SK-N-SH (cell line): ENCODE measurements around the gene MAPRE2. TPM values are rescaled to one million over a fixed set of nuclear protein-coding genes. Genes with fewer than 3 reads are reported as not detected.

Experiments used
- CTCF ChIA-PET: fragments of 300-600, 350-600 bp; formaldehyde crosslinking; extraction: SDS; loops from one replicate; lab custom pipeline; 2021; lab: Yijun Ruan, JAX
- POLR2A ChIA-PET: fragments of 350-600 bp; sonication (Branson Sonifier 250); formaldehyde crosslinking; extraction: SDS; loops from one replicate; lab custom pipeline; 2020; ENCODE audit warnings: antibody characterized with exemption, inconsistent platforms; lab: Yijun Ruan, JAX
- DNase-seq: peaks from one replicate; pipeline ENCODE4 v3.0.0; 2012
- H2AFZ ChIP-seq: fragments of 200-600 bp; sonication (generic); 2 replicates; pipeline ENCODE4 v1.8.1; 2016; ENCODE audit warnings: antibody characterized with exemption, mild to moderate bottlenecking, low read depth
- H3F3A ChIP-seq: fragments of 200-600 bp; sonication (generic); replicated peaks from 2 replicates; pipeline ENCODE3; 2016; ENCODE audit warnings: antibody characterized with exemption, mild to moderate bottlenecking; ENCODE audit not compliant: insufficient read depth
- H3K27ac ChIP-seq, 2 experiments: fragments of 200-500 bp in 1 of 2; fragments of 200-600 bp in 1 of 2; sonication (Bioruptor generic) in 1 of 2; sonication (generic), shearing (Covaris generic) in 1 of 2; 2 replicates each; pipeline versions ENCODE4 v1.5.1 to v1.6.1; 2014 to 2016; ENCODE audit warnings: low read depth in 2 of 2, inconsistent platforms in 1 of 2, low read length in 1 of 2, mild to moderate bottlenecking in 1 of 2, mixed read lengths in 1 of 2
- H3K27me3 ChIP-seq: fragments of 200-600 bp; sonication (generic), shearing (Covaris generic); 2 replicates; pipeline ENCODE4 v1.6.1; 2016; ENCODE audit warnings: mixed run types; ENCODE audit not compliant: insufficient read depth
- H3K36me3 ChIP-seq, 2 experiments: fragments of 200-500 bp in 1 of 2; fragments of 200-600 bp in 1 of 2; sonication (Bioruptor generic) in 1 of 2; sonication (generic) in 1 of 2; replicated peaks in 1 of 2; 2 replicates each; pipeline versions ENCODE3 to v1.5.1; 2014 to 2016; ENCODE audit warnings: low read length in 1 of 2, mild to moderate bottlenecking in 1 of 2; ENCODE audit not compliant: insufficient read depth in 2 of 2, control insufficient read depth in 1 of 2
- H3K4me1 ChIP-seq, 2 experiments: fragments of 200-500 bp in 1 of 2; fragments of 200-600 bp in 1 of 2; sonication (Bioruptor generic) in 1 of 2; sonication (generic), shearing (Covaris generic) in 1 of 2; 2 replicates each; pipeline versions ENCODE4 v1.5.1 to v1.6.1; 2014 to 2016; ENCODE audit warnings: low read depth in 1 of 2, low read length in 1 of 2, mixed run types in 1 of 2; ENCODE audit not compliant: insufficient read depth in 2 of 2, control insufficient read depth in 1 of 2
- H3K4me2 ChIP-seq: fragments of 200-600 bp; sonication (generic), shearing (Covaris generic); 2 replicates; pipeline ENCODE4 v1.6.1; 2017; ENCODE audit warnings: mixed run types
- H3K4me3 ChIP-seq, 2 experiments: fragments of 200-500 bp in 1 of 2; fragments of 200-600 bp in 1 of 2; sonication (Bioruptor generic) in 1 of 2; sonication (generic), shearing (Covaris generic) in 1 of 2; 2 replicates each; pipeline versions ENCODE4 v1.5.1 to v1.8.1; 2014 to 2016; ENCODE audit warnings: low read depth in 2 of 2, inconsistent platforms in 1 of 2, low read length in 1 of 2, mild to moderate bottlenecking in 1 of 2, mixed read lengths in 1 of 2, moderate library complexity in 1 of 2
- H3K79me2 ChIP-seq: fragments of 200-600 bp; sonication (generic); 2 replicates; pipeline ENCODE4 v1.8.1; 2017; ENCODE audit warnings: mild to moderate bottlenecking; ENCODE audit not compliant: insufficient read depth
- H3K9ac ChIP-seq: fragments of 200-600 bp; sonication (generic); 2 replicates; pipeline ENCODE4 v1.6.1; 2017; ENCODE audit warnings: mixed run types
- H3K9me2 ChIP-seq: fragments of 200-600 bp; sonication (generic); 2 replicates; pipeline ENCODE4 v1.6.1; 2017; ENCODE audit warnings: mixed run types
- H3K9me3 ChIP-seq: fragments of 200-600 bp; sonication (generic); 2 replicates; pipeline ENCODE4 v1.6.1; 2017; ENCODE audit warnings: mixed run types, mild to moderate bottlenecking, moderate library complexity
- H4K20me1 ChIP-seq: fragments of 200-600 bp; sonication (generic); 2 replicates; pipeline ENCODE4 v1.6.1; 2017; ENCODE audit warnings: mild to moderate bottlenecking, mixed run types; ENCODE audit not compliant: insufficient read depth
- CHD2 ChIP-seq: fragments of 150-350 bp; IDR thresholded peaks from 2 replicates; pipeline ENCODE4 v1.6.1; 2018; ENCODE audit warnings: low read length; ENCODE audit not compliant: partially characterized antibody
- ELF1 ChIP-seq: IDR thresholded peaks from 2 replicates; pipeline ENCODE4 v1.4.0; 2012
- EP300 ChIP-seq, 2 experiments: IDR thresholded peaks; 2 replicates each; pipeline versions ENCODE4 v1.4.0 to v1.6.1; 2012; ENCODE audit warnings: borderline replicate concordance in 1 of 2, low read depth in 1 of 2, low read length in 1 of 2
- FOSL2 ChIP-seq: IDR thresholded peaks from 2 replicates; pipeline ENCODE4 v1.4.0; 2012; ENCODE audit warnings: low read depth, mild to moderate bottlenecking, moderate library complexity, borderline replicate concordance
- FOXJ3 ChIP-seq: sonication (generic); formaldehyde crosslinking; IDR thresholded peaks from 2 replicates; pipeline ENCODE4 v1.5.1; 2020; ENCODE audit warnings: mild to moderate bottlenecking, missing genetic modification reagents
- GATA2 ChIP-seq: sonication (generic); formaldehyde crosslinking; IDR thresholded peaks from 2 replicates; pipeline ENCODE4 v1.5.0; 2020; ENCODE audit warnings: mild to moderate bottlenecking, missing genetic modification reagents
- JUND ChIP-seq: IDR thresholded peaks from 2 replicates; pipeline ENCODE4 v1.4.0; 2012
- MEF2A ChIP-seq: IDR thresholded peaks from 2 replicates; pipeline ENCODE4 v1.4.0; 2012; ENCODE audit warnings: low read depth, borderline replicate concordance
- NFIC ChIP-seq: IDR thresholded peaks from 2 replicates; pipeline ENCODE4 v1.4.0; 2012; ENCODE audit warnings: borderline replicate concordance
- NRF1 ChIP-seq: IDR thresholded peaks from 2 replicates; pipeline ENCODE4 v1.6.1; 2012; ENCODE audit warnings: low read depth, mild to moderate bottlenecking, low read length
- POLR2AphosphoS5 ChIP-seq: IDR thresholded peaks from 2 replicates; pipeline ENCODE4 v1.6.1; 2012; ENCODE audit warnings: low read depth, low read length
- RAD21 ChIP-seq: IDR thresholded peaks from 2 replicates; pipeline ENCODE4 v1.6.1; 2012; ENCODE audit warnings: mild to moderate bottlenecking, low read length
- RCOR1 ChIP-seq: fragments of 150-350 bp; IDR thresholded peaks from 2 replicates; pipeline ENCODE4 v1.6.1; 2017; ENCODE audit warnings: antibody characterized with exemption, low read length
- SMC3 ChIP-seq: IDR thresholded peaks from 2 replicates; pipeline ENCODE4 v1.6.1; 2012; ENCODE audit warnings: low read depth, low read length, improper control_type of control experiment
- TAF1 ChIP-seq: IDR thresholded peaks from 2 replicates; pipeline ENCODE4 v1.6.1; 2012; ENCODE audit warnings: low read depth, mild to moderate bottlenecking, low read length, moderate library complexity, borderline replicate concordance
- TEAD4 ChIP-seq: IDR thresholded peaks from 2 replicates; pipeline ENCODE4 v1.4.0; 2012; ENCODE audit warnings: mild to moderate bottlenecking, borderline replicate concordance; ENCODE audit not compliant: insufficient read depth
- WGBS: methylation state at CpG from one replicate; pipeline ENCODE4 v1.1.6; 2017; ENCODE audit warnings: low lambda C conversion rate; 5-methylcytosine and 5-hydroxymethylcytosine counted together
- polyA plus RNA-seq, 3 experiments: library from polyadenylated mRNA; depleted of rRNA; stranded (reverse); fragments of >200 nt; gene quantifications; 2 replicates each; pipeline ENCODE4 v1.2.3, GENCODE V29; 2012
- TF ChIP-seq, protein P1 (sequence below): fragments of 200-600 bp; sonication (generic); IDR thresholded peaks from 2 replicates; pipeline ENCODE4 v1.6.1; 2017; ENCODE audit warnings: antibody characterized with exemption, mild to moderate bottlenecking, moderate library complexity
- TF ChIP-seq, protein P2 (sequence below): IDR thresholded peaks from 2 replicates; pipeline ENCODE4 v1.4.0; 2012; ENCODE audit warnings: low read depth, borderline replicate concordance
- TF ChIP-seq, protein P3 (sequence below): IDR thresholded peaks from 2 replicates; pipeline ENCODE4; 2012
- TF ChIP-seq, protein P4 (sequence below): IDR thresholded peaks from 2 replicates; pipeline ENCODE4 v1.4.0; 2012; ENCODE audit warnings: low read depth
- TF ChIP-seq, protein P5 (sequence below): IDR thresholded peaks from 2 replicates; pipeline ENCODE4 v1.4.0; 2012; ENCODE audit warnings: low read depth, borderline replicate concordance
- TF ChIP-seq, protein P6 (sequence below): fragments of 150-350 bp; IDR thresholded peaks from 2 replicates; pipeline ENCODE4 v1.6.1; 2017; ENCODE audit warnings: antibody characterized with exemption, low read length, low read depth, borderline replicate concordance

MAPRE2 gene
- polyA plus RNA-seq, 1 of the 3 experiments (the other 2 are of a cell fraction), result 11.5 TPM

DNA sequence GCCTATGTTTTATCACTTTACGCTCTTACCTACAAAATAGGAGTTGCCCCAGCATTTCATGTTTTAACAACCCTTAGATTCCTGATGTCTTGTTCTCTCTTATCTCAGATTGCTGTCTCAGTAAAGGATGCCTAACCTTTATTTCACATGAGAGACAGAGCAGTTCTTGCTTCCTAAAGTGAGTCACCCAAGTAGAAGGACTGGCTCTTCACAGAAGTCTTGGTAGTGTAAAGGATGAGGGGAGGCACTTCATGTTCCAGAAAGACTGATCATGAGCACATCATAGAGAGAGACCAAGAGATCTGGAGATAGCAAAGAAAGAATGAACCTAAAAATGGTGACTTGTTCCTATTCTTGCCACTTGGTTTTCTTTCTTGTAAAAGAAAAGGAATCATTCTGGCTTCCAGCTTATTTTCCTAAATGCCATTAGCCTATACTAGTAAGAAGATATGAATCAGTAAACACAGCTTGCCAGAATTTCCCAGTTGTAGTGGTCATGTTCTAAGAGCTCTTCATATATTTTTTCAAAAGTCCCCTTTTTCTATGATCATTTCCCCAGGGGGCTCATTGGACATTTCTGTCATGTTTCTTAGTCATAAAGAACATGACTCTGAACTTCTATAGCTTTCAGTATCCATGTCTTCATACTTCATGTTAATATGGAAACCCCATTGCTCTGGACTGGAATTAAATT is 54.9 kb downstream of the MAPRE2 start:
- peaks cover 11% of the 10 kb centered on the region for H3F3A ChIP-seq
- H2AFZ ChIP-seq, result no peak overlapping the region
- peaks cover 0 to 3% of the 10 kb centered on the region in 2 experiments for H3K36me3 ChIP-seq
- H3K4me2 ChIP-seq, result peak overlapping the region; percentile 9; the same call in 1 of the 2 replicates
- no peaks in the 10 kb centered on the region for H3K9me3 ChIP-seq
- H3K9ac ChIP-seq, result no peak overlapping the region
- no peak overlapping the region for H3K4me3 ChIP-seq
- peak overlapping the region in 1 of 2 experiments; percentile 54; a peak in 2 of 4 replicates for H3K27ac ChIP-seq
- H3K4me1 ChIP-seq, result peaks cover 0 to 10% of the 10 kb centered on the region in 2 experiments; a peak in 1 of 4 replicates
- H4K20me1 ChIP-seq, result no peaks in the 10 kb centered on the region
- H3K79me2 ChIP-seq, result no peaks in the 10 kb centered on the region; the same call in 1 of the 2 replicates
- H3K9me2 ChIP-seq, result no peaks in the 10 kb centered on the region
- ChIA-PET POLR2A (no interaction called here), CTCF (interaction anchor here (0.6 to 1.7 kb wide), 4 partner anchors 13 to 70 kb away, joined by 3 to 6 read pairs (median 4); no protein-coding TSS in a partner anchor)
- no peak for DNase-seq
- 96% methylated on average over 1 of the region's 1 CpG for WGBS
- no peaks in the 10 kb centered on the region for H3K27me3 ChIP-seq
- TF ChIP-seq ELF1 (no peak), EP300 (IDR thresholded peaks at IDR 0.05; ENCODE audit: borderline replicate concordance in 1 of 2, low read depth in 1 of 2, low read length in 1 of 2) (0 out of 4 replicates have a peak, but pooled peaks of 1 of the 2 experiments have one; percentile 11), TAF1 (no peak), TEAD4 (no peak), GATA2 (CRISPR knock-in tag) (no peak), FOSL2 (peak; percentile 7; the same call in 1 of the 2 replicates), NRF1 (no peak), JUND (peak; percentile 7; the same call in 1 of the 2 replicates), MEF2A (no peak), POLR2AphosphoS5 (no peak), CHD2 (no peak), SMC3 (no peak), FOXJ3 (CRISPR knock-in tag) (no peak), NFIC (no peak), RAD21 (no peak), RCOR1 (no peak)
- TF ChIP-seq, protein P1, sequence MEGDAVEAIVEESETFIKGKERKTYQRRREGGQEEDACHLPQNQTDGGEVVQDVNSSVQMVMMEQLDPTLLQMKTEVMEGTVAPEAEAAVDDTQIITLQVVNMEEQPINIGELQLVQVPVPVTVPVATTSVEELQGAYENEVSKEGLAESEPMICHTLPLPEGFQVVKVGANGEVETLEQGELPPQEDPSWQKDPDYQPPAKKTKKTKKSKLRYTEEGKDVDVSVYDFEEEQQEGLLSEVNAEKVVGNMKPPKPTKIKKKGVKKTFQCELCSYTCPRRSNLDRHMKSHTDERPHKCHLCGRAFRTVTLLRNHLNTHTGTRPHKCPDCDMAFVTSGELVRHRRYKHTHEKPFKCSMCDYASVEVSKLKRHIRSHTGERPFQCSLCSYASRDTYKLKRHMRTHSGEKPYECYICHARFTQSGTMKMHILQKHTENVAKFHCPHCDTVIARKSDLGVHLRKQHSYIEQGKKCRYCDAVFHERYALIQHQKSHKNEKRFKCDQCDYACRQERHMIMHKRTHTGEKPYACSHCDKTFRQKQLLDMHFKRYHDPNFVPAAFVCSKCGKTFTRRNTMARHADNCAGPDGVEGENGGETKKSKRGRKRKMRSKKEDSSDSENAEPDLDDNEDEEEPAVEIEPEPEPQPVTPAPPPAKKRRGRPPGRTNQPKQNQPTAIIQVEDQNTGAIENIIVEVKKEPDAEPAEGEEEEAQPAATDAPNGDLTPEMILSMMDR, result no peak
- TF ChIP-seq, protein P2, sequence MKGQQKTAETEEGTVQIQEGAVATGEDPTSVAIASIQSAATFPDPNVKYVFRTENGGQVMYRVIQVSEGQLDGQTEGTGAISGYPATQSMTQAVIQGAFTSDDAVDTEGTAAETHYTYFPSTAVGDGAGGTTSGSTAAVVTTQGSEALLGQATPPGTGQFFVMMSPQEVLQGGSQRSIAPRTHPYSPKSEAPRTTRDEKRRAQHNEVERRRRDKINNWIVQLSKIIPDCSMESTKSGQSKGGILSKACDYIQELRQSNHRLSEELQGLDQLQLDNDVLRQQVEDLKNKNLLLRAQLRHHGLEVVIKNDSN, result no peak
- TF ChIP-seq, protein P3, sequence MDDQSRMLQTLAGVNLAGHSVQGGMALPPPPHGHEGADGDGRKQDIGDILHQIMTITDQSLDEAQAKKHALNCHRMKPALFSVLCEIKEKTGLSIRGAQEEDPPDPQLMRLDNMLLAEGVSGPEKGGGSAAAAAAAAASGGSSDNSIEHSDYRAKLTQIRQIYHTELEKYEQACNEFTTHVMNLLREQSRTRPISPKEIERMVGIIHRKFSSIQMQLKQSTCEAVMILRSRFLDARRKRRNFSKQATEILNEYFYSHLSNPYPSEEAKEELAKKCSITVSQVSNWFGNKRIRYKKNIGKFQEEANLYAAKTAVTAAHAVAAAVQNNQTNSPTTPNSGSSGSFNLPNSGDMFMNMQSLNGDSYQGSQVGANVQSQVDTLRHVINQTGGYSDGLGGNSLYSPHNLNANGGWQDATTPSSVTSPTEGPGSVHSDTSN, result no peak
- TF ChIP-seq, protein P4, sequence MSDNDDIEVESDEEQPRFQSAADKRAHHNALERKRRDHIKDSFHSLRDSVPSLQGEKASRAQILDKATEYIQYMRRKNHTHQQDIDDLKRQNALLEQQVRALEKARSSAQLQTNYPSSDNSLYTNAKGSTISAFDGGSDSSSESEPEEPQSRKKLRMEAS, result no peak
- TF ChIP-seq, protein P5, sequence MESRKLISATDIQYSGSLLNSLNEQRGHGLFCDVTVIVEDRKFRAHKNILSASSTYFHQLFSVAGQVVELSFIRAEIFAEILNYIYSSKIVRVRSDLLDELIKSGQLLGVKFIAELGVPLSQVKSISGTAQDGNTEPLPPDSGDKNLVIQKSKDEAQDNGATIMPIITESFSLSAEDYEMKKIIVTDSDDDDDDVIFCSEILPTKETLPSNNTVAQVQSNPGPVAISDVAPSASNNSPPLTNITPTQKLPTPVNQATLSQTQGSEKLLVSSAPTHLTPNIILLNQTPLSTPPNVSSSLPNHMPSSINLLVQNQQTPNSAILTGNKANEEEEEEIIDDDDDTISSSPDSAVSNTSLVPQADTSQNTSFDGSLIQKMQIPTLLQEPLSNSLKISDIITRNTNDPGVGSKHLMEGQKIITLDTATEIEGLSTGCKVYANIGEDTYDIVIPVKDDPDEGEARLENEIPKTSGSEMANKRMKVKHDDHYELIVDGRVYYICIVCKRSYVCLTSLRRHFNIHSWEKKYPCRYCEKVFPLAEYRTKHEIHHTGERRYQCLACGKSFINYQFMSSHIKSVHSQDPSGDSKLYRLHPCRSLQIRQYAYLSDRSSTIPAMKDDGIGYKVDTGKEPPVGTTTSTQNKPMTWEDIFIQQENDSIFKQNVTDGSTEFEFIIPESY, result no peak
- TF ChIP-seq, protein P6, sequence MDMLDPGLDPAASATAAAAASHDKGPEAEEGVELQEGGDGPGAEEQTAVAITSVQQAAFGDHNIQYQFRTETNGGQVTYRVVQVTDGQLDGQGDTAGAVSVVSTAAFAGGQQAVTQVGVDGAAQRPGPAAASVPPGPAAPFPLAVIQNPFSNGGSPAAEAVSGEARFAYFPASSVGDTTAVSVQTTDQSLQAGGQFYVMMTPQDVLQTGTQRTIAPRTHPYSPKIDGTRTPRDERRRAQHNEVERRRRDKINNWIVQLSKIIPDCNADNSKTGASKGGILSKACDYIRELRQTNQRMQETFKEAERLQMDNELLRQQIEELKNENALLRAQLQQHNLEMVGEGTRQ, result no peak
